Lung (tissue), 12 donors: Measurements from ENCODE around the gene AHRR. TPM values are rescaled to one million over a fixed set of nuclear protein-coding genes. Genes with fewer than 3 reads are reported as not detected.

Experiments
- ATAC-seq: fragments of 200-7000 bp; cut with Tn5 transposase; one replicate; pipeline ENCODE4 v1.9.1; 2020; ENCODE audit warnings: moderate number of reproducible peaks; ENCODE audit not compliant: insufficient read depth, low FRiP score
- DNase-seq, 3 donors: peaks; one replicate each; pipeline ENCODE4 v3.0.0-alpha.2; 2013 to 2017
- H3K27ac ChIP-seq, 2 donors: one replicate each; pipeline ENCODE4 v1.5.1; 2013; ENCODE audit warnings: mild to moderate bottlenecking in 2 of 2, moderate library complexity in 2 of 2, control low read depth in 1 of 2, inconsistent platforms in 1 of 2, low read depth in 1 of 2, low read length in 1 of 2
- H3K27me3 ChIP-seq, 3 donors: one replicate each; pipeline ENCODE4 v1.5.1; 2013; ENCODE audit warnings: low read length in 2 of 3; ENCODE audit not compliant: control insufficient read depth in 3 of 3, insufficient read depth in 3 of 3
- H3K36me3 ChIP-seq, 4 donors: one replicate each; pipeline ENCODE4 v1.5.1; 2013; ENCODE audit warnings: low read length in 4 of 4, mild to moderate bottlenecking in 1 of 4, moderate library complexity in 1 of 4; ENCODE audit not compliant: control insufficient read depth in 4 of 4, insufficient read depth in 4 of 4
- H3K4me1 ChIP-seq, 5 donors: one replicate each; pipeline ENCODE4 v1.5.1; 2013; ENCODE audit warnings: low read length in 5 of 5, mild to moderate bottlenecking in 2 of 5, moderate library complexity in 1 of 5; ENCODE audit not compliant: control insufficient read depth in 5 of 5, insufficient read depth in 5 of 5
- H3K4me3 ChIP-seq: one replicate; pipeline ENCODE4 v1.5.1; 2013; ENCODE audit warnings: mild to moderate bottlenecking, control low read depth, moderate library complexity
- H3K9ac ChIP-seq, 2 donors: one replicate each; pipeline ENCODE4 v1.5.1; 2013; ENCODE audit warnings: low read length in 2 of 2, control low read depth in 1 of 2; ENCODE audit not compliant: insufficient read depth in 1 of 2
- H3K9me3 ChIP-seq, 4 donors: one replicate each; pipeline ENCODE4 v1.5.1; 2013; ENCODE audit warnings: low read length in 3 of 4, mild to moderate bottlenecking in 1 of 4, moderate library complexity in 1 of 4; ENCODE audit not compliant: control insufficient read depth in 4 of 4, insufficient read depth in 3 of 4
- WGBS, 2 donors: extraction: QIAGEN DNeasy Blood & Tissue Kit; methylation state at CpG; one replicate each; pipeline ENCODE4 v1.1.7; 2013; 5-methylcytosine and 5-hydroxymethylcytosine counted together
- polyA plus RNA-seq, 2 donors: library from polyadenylated mRNA; stranded (reverse); fragments of 200-250 nt; gene quantifications; one replicate each; pipeline ENCODE4 v1.2.1, GENCODE V29; 2013
- total RNA-seq, 2 donors: library from RNA; depleted of rRNA in 1 of 2; stranded (reverse); fragments of >200 nt in 1 of 2; gene quantifications; one replicate each; pipeline ENCODE4 v1.2.1, GENCODE V29; 2014 to 2021
- TF ChIP-seq, protein P1 (sequence below): IDR thresholded peaks from 2 replicates; pipeline ENCODE4 v1.5.1; 2012; ENCODE audit warnings: mild to moderate bottlenecking; ENCODE audit errors: control extremely low read depth, extremely low read depth
- donor health status: control.
- donor health status: control.
- donor health status: Bipolar disorder and iron deficiency.
- donor health status: healthy.
- donor health status: DM: yes; HTN: yes; CAD: no.

The AHRR gene
- total and polyA plus RNA-seq, 4 donors: 0.63 to 8.8 (median 2.8) TPM

DNA sequence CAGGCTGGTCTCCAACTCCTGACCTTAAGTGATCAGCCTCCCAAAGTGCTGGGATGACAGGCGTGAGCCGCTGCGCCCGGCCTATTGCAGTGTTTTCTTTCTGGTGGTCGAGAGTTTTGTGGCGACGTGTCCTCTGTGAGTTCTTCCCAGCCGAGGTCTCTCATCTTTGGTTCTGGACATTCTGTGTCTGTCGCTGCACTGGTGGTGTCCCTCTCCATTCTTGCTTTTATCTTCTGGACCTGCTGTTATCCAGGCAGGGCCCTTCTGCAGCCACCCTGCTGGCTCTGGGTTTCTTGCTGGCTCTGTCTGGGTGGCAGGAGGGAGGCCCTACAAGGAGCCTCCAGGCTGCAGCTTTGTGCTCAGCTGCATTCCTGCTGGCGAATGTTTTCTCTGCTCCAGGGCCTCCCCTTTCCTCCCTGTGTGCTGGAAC, 72.3 kb downstream of the AHRR start:
- no peaks in the 10 kb centered on the region for H3K36me3 ChIP-seq
- peak in 1 of 3 donors; percentile 39 for DNase-seq
- no peaks in the 10 kb centered on the region for H3K27me3 ChIP-seq
- no peak for ATAC-seq
- no peaks in the 10 kb centered on the region for H3K9me3 ChIP-seq
- no peak overlapping the region for H3K9ac ChIP-seq
- H3K4me1 ChIP-seq: peaks cover 0 to 10% (median 0%) of the 10 kb centered on the region in 5 donors
- WGBS, 2 donors: 87% methylated on average over 10 of the region's 10 CpGs
- H3K27ac ChIP-seq: no peak overlapping the region
- TF ChIP-seq, protein P1, sequence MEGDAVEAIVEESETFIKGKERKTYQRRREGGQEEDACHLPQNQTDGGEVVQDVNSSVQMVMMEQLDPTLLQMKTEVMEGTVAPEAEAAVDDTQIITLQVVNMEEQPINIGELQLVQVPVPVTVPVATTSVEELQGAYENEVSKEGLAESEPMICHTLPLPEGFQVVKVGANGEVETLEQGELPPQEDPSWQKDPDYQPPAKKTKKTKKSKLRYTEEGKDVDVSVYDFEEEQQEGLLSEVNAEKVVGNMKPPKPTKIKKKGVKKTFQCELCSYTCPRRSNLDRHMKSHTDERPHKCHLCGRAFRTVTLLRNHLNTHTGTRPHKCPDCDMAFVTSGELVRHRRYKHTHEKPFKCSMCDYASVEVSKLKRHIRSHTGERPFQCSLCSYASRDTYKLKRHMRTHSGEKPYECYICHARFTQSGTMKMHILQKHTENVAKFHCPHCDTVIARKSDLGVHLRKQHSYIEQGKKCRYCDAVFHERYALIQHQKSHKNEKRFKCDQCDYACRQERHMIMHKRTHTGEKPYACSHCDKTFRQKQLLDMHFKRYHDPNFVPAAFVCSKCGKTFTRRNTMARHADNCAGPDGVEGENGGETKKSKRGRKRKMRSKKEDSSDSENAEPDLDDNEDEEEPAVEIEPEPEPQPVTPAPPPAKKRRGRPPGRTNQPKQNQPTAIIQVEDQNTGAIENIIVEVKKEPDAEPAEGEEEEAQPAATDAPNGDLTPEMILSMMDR: no peak
- H3K4me3 ChIP-seq: no peak overlapping the region

DNA sequence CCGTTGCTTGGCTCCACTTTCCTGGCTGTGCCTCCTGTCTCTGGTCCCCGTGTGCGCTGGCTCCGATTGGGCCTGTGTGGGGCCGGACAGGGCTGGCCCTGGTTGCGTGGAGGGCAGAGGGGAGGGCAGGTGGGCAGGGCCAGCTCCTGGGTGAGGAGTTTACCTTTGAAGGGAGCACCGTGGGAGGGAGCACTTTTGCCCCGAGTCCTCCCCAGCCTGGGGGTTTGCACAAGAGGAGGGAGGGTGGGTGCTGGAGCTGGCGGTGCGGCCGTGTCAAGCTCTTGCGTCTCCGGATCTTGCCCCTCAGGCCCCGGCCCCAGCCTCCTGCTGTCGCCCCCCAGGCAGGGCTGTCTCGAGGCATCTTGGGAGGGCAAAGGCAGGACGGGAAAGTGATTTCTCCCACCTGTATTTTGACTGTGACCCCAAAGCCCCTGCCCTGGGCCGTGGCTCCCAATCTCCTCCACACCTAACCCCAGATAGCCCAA, 73.2 kb downstream of the AHRR start:
- no peak overlapping the region for H3K4me3 ChIP-seq
- H3K9ac ChIP-seq: no peak overlapping the region
- ATAC-seq: no peak
- no peaks in the 10 kb centered on the region for H3K9me3 ChIP-seq
- H3K27ac ChIP-seq: peak overlapping the region in 1 of 2 donors; percentile 50
- no peaks in the 10 kb centered on the region for H3K36me3 ChIP-seq
- DNase-seq: no peak
- no peaks in the 10 kb centered on the region for H3K27me3 ChIP-seq
- 81 to 90% methylated on average over 18 of the region's 18 CpGs for WGBS, 2 donors
- peaks cover 0 to 18% (median 4%) of the 10 kb centered on the region in 5 donors for H3K4me1 ChIP-seq
- TF ChIP-seq, protein P1: no peak

DNA sequence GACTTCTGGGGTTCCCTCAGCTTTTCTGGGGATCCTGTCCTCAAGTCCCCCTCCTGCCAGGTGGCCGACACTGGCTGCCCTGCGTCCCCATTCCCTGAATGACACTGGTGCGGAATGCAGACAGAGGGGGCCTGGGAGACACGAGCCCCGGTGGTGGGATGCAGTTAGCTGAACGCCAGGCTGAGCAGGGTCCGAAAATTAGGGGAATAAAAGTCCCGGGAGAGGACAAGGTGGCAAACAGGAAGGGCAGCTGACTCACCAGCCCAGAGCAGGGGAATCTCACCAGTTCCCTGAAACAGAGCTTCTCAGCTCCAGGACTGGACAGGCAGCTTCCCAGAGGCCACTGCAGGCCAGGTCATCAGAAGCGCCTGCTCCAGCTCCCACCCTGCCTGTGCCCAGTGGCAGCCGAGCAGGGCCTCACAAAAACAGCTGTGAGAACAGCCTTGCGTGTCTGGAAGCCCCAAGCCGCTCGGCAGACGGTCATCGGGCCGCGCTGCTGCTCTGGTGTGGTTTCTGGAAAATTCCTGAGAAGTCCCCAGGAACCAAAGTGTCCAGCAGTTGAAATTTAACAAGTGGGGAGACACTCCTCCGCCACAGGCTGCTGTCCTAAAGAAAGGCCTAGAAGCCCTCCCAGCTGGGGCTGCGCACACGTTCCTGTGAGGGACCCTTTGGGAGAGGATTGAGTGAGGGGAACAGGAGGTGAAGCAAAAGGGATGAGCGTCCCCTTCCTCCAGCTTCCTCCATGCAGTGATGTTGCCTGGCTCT, 73.8 kb downstream of the AHRR start:
- H3K36me3 ChIP-seq: no peaks in the 10 kb centered on the region
- H3K9me3 ChIP-seq: no peaks in the 10 kb centered on the region
- 76 to 87% methylated on average over 21 of the region's 21 CpGs for WGBS, 2 donors
- DNase-seq (peak in 2 of 3 donors; percentile 35 to 40), ATAC-seq (no peak)
- H3K27ac ChIP-seq: peak overlapping the region in 1 of 2 donors; percentile 50
- TF ChIP-seq, protein P1: no peak
- peaks cover 0 to 24% (median 8%) of the 10 kb centered on the region in 5 donors for H3K4me1 ChIP-seq
- no peak overlapping the region for H3K4me3 ChIP-seq
- H3K27me3 ChIP-seq: no peaks in the 10 kb centered on the region
- H3K9ac ChIP-seq: no peak overlapping the region
